ENCODE results near the gene MIPEP.

- TF ChIP-seq CTCF (IDR thresholded peaks at IDR 0.05) = no peak
- no peak for TF ChIP-seq POLR2A (IDR thresholded peaks at IDR 0.05)
These were observed 193.3 kb downstream of the MIPEP start for GRCh38 chr13:23695711-23696464.

Measured in body of pancreas (tissue), 4 donors.